K562 (cell line): ENCODE measurements around the gene SSTR5. TPM values are rescaled to one million over a fixed set of nuclear protein-coding genes. Genes with fewer than 3 reads are reported as not detected.

Experiments
- ATAC-seq: fragments of 200-7000 bp; cut with Tn5 transposase; 3 replicates; pipeline ENCODE4 v1.9.1; 2020; ENCODE audit warnings: moderate library complexity
- BruUV-seq: library from RNA; stranded (reverse); fragments of 400-500 nt; replicated peaks from 2 replicates; lab custom pipeline; 2021; lab: Mats Ljungman, UMichigan
- CTCF ChIA-PET: fragments of 300-600 bp; formaldehyde crosslinking; extraction: SDS; loops from one replicate; lab custom pipeline; 2021; ENCODE audit warnings: low intra/inter-chr PET ratio; lab: Yijun Ruan, JAX
- POLR2A ChIA-PET: fragments of 300-600, 350-650 bp; sonication (Branson Sonifier 250); formaldehyde crosslinking; extraction: SDS; loops from one replicate; lab custom pipeline; 2021; ENCODE audit warnings: antibody characterized with exemption, inconsistent platforms; lab: Yijun Ruan, JAX
- DNase-seq, 4 experiments: peaks; one replicate each; pipeline versions ENCODE4 v3.0.0 to v3.0.0-alpha.2; 2011 to 2018; ENCODE audit warnings: low spot score in 3 of 4, mixed read lengths in 3 of 4; ENCODE audit errors: extremely low read depth in 1 of 4
- FAIRE-seq: peaks from 2 replicates; lab custom pipeline; 2011; peaks lifted over from hg19 to GRCh38; lab: Jason Lieb, UNC
- H2AFZ ChIP-seq: 2 replicates; pipeline ENCODE4 v1.6.0; 2011; ENCODE audit warnings: low read depth, low read length, control low read depth, inconsistent platforms
- H3K27ac ChIP-seq: fragments of 200-600 bp; 3 replicates; pipeline ENCODE4 v1.8.0; 2011; ENCODE audit warnings: low read depth, mild to moderate bottlenecking, control low read depth, inconsistent platforms, low read length, moderate library complexity, mixed read lengths; ENCODE audit errors: extremely low read depth
- H3K27me3 ChIP-seq, 2 experiments: fragments of 300-600 bp in 1 of 2; 2 replicates in 1 of 2; 3 replicates in 1 of 2; pipeline versions ENCODE4 v1.6.0 to v1.8.0; 2011; ENCODE audit warnings: inconsistent platforms in 2 of 2, low read length in 2 of 2, mild to moderate bottlenecking in 1 of 2, mixed read lengths in 1 of 2, moderate library complexity in 1 of 2; ENCODE audit not compliant: control insufficient read depth in 2 of 2, insufficient read depth in 2 of 2
- H3K36me3 ChIP-seq: fragments of 300-600 bp; 3 replicates; pipeline ENCODE4 v1.8.0; 2011; ENCODE audit warnings: mild to moderate bottlenecking, low read length, inconsistent platforms; ENCODE audit not compliant: control insufficient read depth, insufficient read depth
- H3K4me1 ChIP-seq, 2 experiments: fragments of 200-600 bp in 1 of 2; replicated peaks in 1 of 2; 2 replicates in 1 of 2; 3 replicates in 1 of 2; pipeline versions ENCODE4 v1.5.1 to v1.8.0; 2011; ENCODE audit warnings: inconsistent platforms in 2 of 2, low read length in 2 of 2, mild to moderate bottlenecking in 1 of 2, mixed read lengths in 1 of 2, moderate library complexity in 1 of 2; ENCODE audit not compliant: control insufficient read depth in 2 of 2, insufficient read depth in 2 of 2
- H3K4me2 ChIP-seq: 2 replicates; pipeline ENCODE4 v1.6.1; 2011; ENCODE audit warnings: low read length, control low read depth, inconsistent platforms, mixed read lengths; ENCODE audit not compliant: insufficient read depth
- H3K4me3 ChIP-seq: fragments of 200-600 bp; sonication (generic), shearing (Covaris generic); 2 replicates; pipeline ENCODE4 v1.5.1; 2016; ENCODE audit warnings: control low read depth, inconsistent platforms
- H3K79me2 ChIP-seq: fragments of 200-600 bp; 3 replicates; pipeline ENCODE4 v1.8.0; 2011; ENCODE audit warnings: low read length, inconsistent platforms; ENCODE audit not compliant: control insufficient read depth, insufficient read depth
- H3K9ac ChIP-seq, 2 experiments: 2 replicates each; pipeline versions ENCODE4 v1.6.0 to v1.6.1; 2011; ENCODE audit warnings: low read depth in 2 of 2, low read length in 2 of 2, control low read depth in 1 of 2, inconsistent platforms in 1 of 2, mild to moderate bottlenecking in 1 of 2, mixed read lengths in 1 of 2; ENCODE audit not compliant: insufficient read depth in 1 of 2
- H3K9me1 ChIP-seq: one replicate; pipeline ENCODE4 v1.6.0; 2011; ENCODE audit warnings: inconsistent platforms, mild to moderate bottlenecking, low read length, moderate library complexity; ENCODE audit not compliant: control insufficient read depth, insufficient read depth
- H3K9me3 ChIP-seq: replicated peaks from 2 replicates; pipeline ENCODE4 v1.5.1; 2011; ENCODE audit warnings: low read depth, low read length, inconsistent platforms; ENCODE audit not compliant: control insufficient read depth, insufficient read depth
- H4K20me1 ChIP-seq: replicated peaks from 2 replicates; pipeline ENCODE4 v1.6.1; 2011; ENCODE audit warnings: low read length, inconsistent platforms, mixed read lengths; ENCODE audit not compliant: control insufficient read depth, insufficient read depth
- HNRNPL ChIP-seq: fragments of 200-400 bp; formaldehyde crosslinking; IDR thresholded peaks from 2 replicates; pipeline ENCODE4 v1.6.1; 2017; ENCODE audit warnings: low read depth, mild to moderate bottlenecking, low read length
- MAFK ChIP-seq: IDR thresholded peaks from 2 replicates; pipeline ENCODE4 v1.6.1; 2011; ENCODE audit warnings: low read length, improper control_type of control experiment
- MCM2 ChIP-seq: fragments of 450-650 bp; IDR thresholded peaks from 2 replicates; pipeline ENCODE4 v1.6.1; 2017; ENCODE audit warnings: low read depth, mild to moderate bottlenecking
- PRPF4 ChIP-seq: fragments of 200-400 bp; formaldehyde crosslinking; IDR thresholded peaks from one replicate; pipeline ENCODE4 v1.6.1; 2017; ENCODE audit warnings: low read length, low read depth, mild to moderate bottlenecking; ENCODE audit not compliant: insufficient read depth, poor library complexity, severe bottlenecking
- RAD51 ChIP-seq: fragments of 450-650 bp; IDR thresholded peaks from 2 replicates; pipeline ENCODE4 v1.7.1; 2016; ENCODE audit warnings: low read depth, mild to moderate bottlenecking, borderline replicate concordance
- SMC3 ChIP-seq: conservative IDR thresholded peaks from 2 replicates; pipeline ENCODE4 v1.6.1; 2011; ENCODE audit warnings: low read depth, low read length, improper control_type of control experiment; ENCODE audit not compliant: insufficient read depth
- SNRNP70 ChIP-seq: fragments of 200-400 bp; formaldehyde crosslinking; optimal IDR thresholded peaks from 2 replicates; pipeline ENCODE3; 2017; ENCODE audit warnings: low read depth, low read length
- TSC22D4 ChIP-seq: fragments of 450-650 bp; IDR thresholded peaks from 2 replicates; pipeline ENCODE4 v1.6.1; 2016; ENCODE audit warnings: missing genetic modification characterization, missing biosample characterization, control low read depth
- ZKSCAN3 ChIP-seq: fragments of 250-450 bp; sonication (Bioruptor Pico); IDR thresholded peaks from 2 replicates; pipeline ENCODE4 v1.4.0; 2020
- WGBS: fragments of 100-300 bp; shearing (Covaris generic); methylation state at CpG from one replicate; pipeline ENCODE4 v1.1.6; 2016; ENCODE audit warnings: low coverage, mixed read lengths; ENCODE audit not compliant: insufficient coverage; ENCODE audit errors: missing lambda C conversion rate; 5-methylcytosine and 5-hydroxymethylcytosine counted together
- in situ Hi-C: fragments of 300-500 bp; cut with MboI; formaldehyde crosslinking; loops from 4 replicates; pipeline ENCODE4 v1.15.0; 2018; ENCODE audit warnings: inconsistent platforms, mixed read lengths
- intact Hi-C: fragments of 100-400 bp; cut with micrococcal nuclease; formaldehyde crosslinking; loops from 2 replicates; pipeline ENCODE4 v1.14.2; 2022
- polyA plus RNA-seq, 8 experiments: library from polyadenylated mRNA; depleted of rRNA in 4 of 8; stranded (reverse) in 5 of 8; unstranded in 3 of 8; fragments of >200 nt; fragmentation: Nextera tagmentation in 2 of 8; fragmentation: Illumina TruSeq in 1 of 8; extraction: Ambion mirVana in 2 of 8; extraction: Trizol in 1 of 8; gene quantifications; 2 replicates each; pipeline versions ENCODE4 v1.2.1 to v1.2.3, GENCODE V29; 2011 to 2014; ENCODE audit warnings: inconsistent platforms in 1 of 8, missing spikeins in 1 of 8
- total RNA-seq, 7 experiments: library from RNA; depleted of rRNA in 6 of 7; stranded (reverse); fragments of >200 nt in 6 of 7; fragmentation: Illumina TruSeq in 2 of 7; extraction: Trizol in 2 of 7; gene quantifications; 2 replicates each; pipeline versions ENCODE4 v1.2.1 to v1.2.3, GENCODE V29; 2011 to 2021; ENCODE audit warnings: low replicate concordance in 1 of 7

SSTR5 gene
- total and polyA plus RNA-seq, 9 of the 15 experiments (the other 6 are each of a cell fraction or from before 2014, with no cell fraction given): not detected

DNA sequence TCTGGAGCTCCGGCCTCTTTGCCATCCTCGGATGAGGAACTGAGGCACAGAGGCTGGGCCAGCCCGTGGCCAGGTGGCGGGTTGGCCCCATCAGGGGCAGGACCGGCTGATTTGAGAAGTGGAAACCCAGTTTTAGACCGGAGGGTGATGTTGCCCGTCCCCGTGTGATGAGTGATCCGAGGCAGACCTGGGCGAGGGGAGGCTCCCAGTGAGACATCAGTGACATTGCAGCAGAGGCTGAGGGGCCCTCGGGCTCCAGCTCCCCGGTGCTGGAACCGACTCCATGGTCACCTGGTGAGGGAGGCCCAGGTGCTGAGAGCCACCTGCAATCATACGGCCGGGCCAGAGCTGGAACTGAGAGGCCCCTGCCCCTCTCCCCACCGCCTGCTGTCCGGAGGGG lies 53.5 kb downstream of the SSTR5 start:
- H3K27ac ChIP-seq: no peak overlapping the region
- H3K9me1 ChIP-seq: no peaks in the 10 kb centered on the region
- intact Hi-C loops: no loop called here
- FAIRE-seq (no peak), DNase-seq (no peak), ATAC-seq (no peak)
- H3K4me3 ChIP-seq: no peak overlapping the region
- CTCF ChIA-PET: no interaction called here
- peaks cover 17% of the 10 kb centered on the region for H4K20me1 ChIP-seq
- H3K4me1 ChIP-seq: peaks cover 0 to 81% of the 10 kb centered on the region in 2 experiments; a peak in 2 of 5 replicates
- peaks cover 0 to 32% of the 10 kb centered on the region in 2 experiments; a peak in 2 of 5 replicates for H3K27me3 ChIP-seq
- H3K9ac ChIP-seq: no peak overlapping the region
- TF ChIP-seq PRPF4 (no peak), ZKSCAN3 (no peak), RAD51 (no peak), MCM2 (no peak), HNRNPL (no peak), TSC22D4 (tag) (no peak), MAFK (no peak), SNRNP70 (no peak), SMC3 (no peak)
- no peaks in the 10 kb centered on the region for H3K36me3 ChIP-seq
- H2AFZ ChIP-seq: no peak overlapping the region
- 6% methylated on average over 15 of the region's 17 CpGs for WGBS
- no TSS peak for BruUV-seq
- no peaks in the 10 kb centered on the region for H3K9me3 ChIP-seq
- POLR2A ChIA-PET: no interaction called here
- in situ Hi-C loops: no loop called here
- H3K4me2 ChIP-seq: no peak overlapping the region
- H3K79me2 ChIP-seq: no peaks in the 10 kb centered on the region
